Stimulated activated CD8-positive, alpha-beta memory T cell treated with anti-CD3 and anti-CD28 coated beads, Interleukin-7, amount 100 ng/mL, for 1 hour (primary cell): ENCODE measurements around the gene IMPACT.

Experiments
- DNase-seq, 2 donors: peaks; one replicate each; pipeline ENCODE4 v3.0.0-alpha.2; 2020; ENCODE audit warnings: low read depth in 2 of 2

Gene IMPACT

GRCh38 chr18:24479371-24479770 lies 52.9 kb downstream of the IMPACT start:
- no peak for DNase-seq

GRCh38 chr18:24482821-24483220 lies 56.4 kb downstream of the IMPACT start:
- DNase-seq, result no peak

- DNase-seq, result no peak
Measured at GRCh38 chr18:24485681-24486080, 59.2 kb downstream of the IMPACT start.

DNA sequence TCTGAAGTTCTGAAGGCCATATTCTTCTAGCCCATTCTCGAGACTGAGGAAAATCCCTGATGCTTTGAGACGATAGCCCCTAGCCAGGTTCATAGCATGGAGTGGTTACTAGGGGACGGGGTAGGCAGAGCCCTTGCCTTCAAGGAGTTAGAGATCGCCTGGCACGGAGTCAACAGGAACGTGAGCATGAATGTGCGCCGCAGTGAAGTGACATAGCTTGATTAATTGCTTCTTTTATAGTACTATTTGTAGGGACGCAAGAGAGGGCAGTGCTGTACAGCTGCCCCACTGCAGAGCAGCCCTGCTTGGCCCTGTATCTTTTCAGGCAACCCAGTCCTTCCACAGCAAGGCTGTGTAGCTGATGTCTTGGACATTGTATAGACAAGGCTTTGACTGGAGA lies 60.2 kb downstream of the IMPACT start:
- no peak for DNase-seq

- DNase-seq, result no peak
Measured at GRCh38 chr18:24488824-24489493, 62.5 kb downstream of the IMPACT start.

DNA sequence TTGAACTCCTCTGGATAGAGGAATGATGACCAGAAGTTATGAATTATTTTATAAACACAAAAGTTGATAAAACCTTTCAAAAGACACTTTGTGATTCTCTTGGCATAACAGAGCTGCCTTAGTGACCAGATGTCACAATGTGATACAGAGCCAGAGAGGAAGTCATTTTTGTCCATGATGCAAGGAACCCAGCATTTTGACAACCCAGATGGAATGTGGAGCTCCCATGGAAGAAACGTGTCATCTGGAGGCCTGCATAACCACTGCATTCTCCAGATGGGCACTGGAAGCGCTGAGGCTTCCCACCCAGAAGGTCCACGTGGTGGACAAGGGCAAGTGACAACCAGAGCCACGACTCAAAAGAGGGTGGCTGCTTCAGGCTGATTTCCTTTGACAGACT lies 64.1 kb downstream of the IMPACT start:
- no peak for DNase-seq

GRCh38 chr18:24491927-24492834 lies 65.7 kb downstream of the IMPACT start:
- DNase-seq, result peak in 1 of 2 donors; percentile 4

GRCh38 chr18:24494586-24494985 lies 68.1 kb downstream of the IMPACT start:
- DNase-seq, result no peak

GRCh38 chr18:24497031-24497754 lies 70.7 kb downstream of the IMPACT start:
- no peak for DNase-seq

DNA sequence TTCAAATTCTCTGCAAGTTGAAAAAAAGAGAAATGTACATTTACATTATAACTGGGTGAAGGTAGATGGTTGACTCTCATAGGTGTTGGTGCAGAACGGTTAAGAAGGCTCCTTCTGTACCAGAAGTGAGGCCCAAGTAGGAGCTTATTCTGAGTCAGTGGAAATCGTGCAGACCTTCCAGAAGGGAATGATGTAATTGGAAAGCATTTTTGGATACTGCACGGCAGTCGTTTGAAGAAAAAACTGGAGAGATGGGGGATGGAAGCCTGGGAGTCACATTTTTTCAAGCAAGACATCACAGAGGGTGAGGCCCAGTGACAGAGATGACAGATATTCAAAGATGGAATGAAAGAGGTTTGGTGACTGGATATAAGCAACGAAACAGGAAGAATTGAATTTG lies 73.3 kb downstream of the IMPACT start:
- DNase-seq, result no peak

GRCh38 chr18:24500217-24500616 lies 73.7 kb downstream of the IMPACT start:
- no peak for DNase-seq

- no peak for DNase-seq
Measured at GRCh38 chr18:24500766-24501165, 74.3 kb downstream of the IMPACT start.

- DNase-seq, result no peak
Measured at GRCh38 chr18:24502667-24503523, 76.4 kb downstream of the IMPACT start.
